Esophagus muscularis mucosa (tissue), 4 donors: ENCODE measurements around the gene CDH18.

Experiments used
- CTCF ChIP-seq, 3 experiments: fragments of 200-600 bp in 2 of 3; fragments of 450-650 bp in 1 of 3; sonication (generic) in 2 of 3; IDR thresholded peaks; one replicate each; pipeline ENCODE4 v1.5.1; 2017 to 2019; ENCODE audit warnings: antibody characterized with exemption in 3 of 3, mild to moderate bottlenecking in 2 of 3, moderate library complexity in 1 of 3
- EP300 ChIP-seq: sonication (generic); formaldehyde crosslinking; IDR thresholded peaks from one replicate; pipeline ENCODE4 v1.6.1; 2017; ENCODE audit warnings: antibody characterized with exemption
- POLR2A ChIP-seq: fragments of 450-650 bp; IDR thresholded peaks from one replicate; pipeline ENCODE4 v1.6.1; 2017; ENCODE audit warnings: antibody characterized with exemption, moderate library complexity, mild to moderate bottlenecking, low read depth

- no peak for TF ChIP-seq POLR2A
- TF ChIP-seq CTCF (IDR thresholded peaks at IDR 0.05) = no peak
- no peak for TF ChIP-seq EP300
Observed at GRCh38 chr5:19950897-19951296, 37.1 kb downstream of the CDH18 start.
